SU-DHL-6 (cell line): ENCODE measurements around the gene XYLT1.

Experiments used
- CTCF ChIP-seq: fragments of 200-600 bp; sonication (generic); IDR thresholded peaks from one replicate; pipeline ENCODE4 v1.5.1; 2017; ENCODE audit warnings: antibody characterized with exemption, mild to moderate bottlenecking, low read length, moderate library complexity; ENCODE audit not compliant: insufficient read depth, poor library complexity, severe bottlenecking
- EZH2phosphoT487 ChIP-seq: fragments of 200-600 bp; sonication (generic), shearing (Covaris generic); conservative IDR thresholded peaks from 2 replicates; pipeline ENCODE4 v1.6.1; 2018; ENCODE audit warnings: mild to moderate bottlenecking, antibody characterized with exemption, low read length, moderate library complexity, mixed read lengths

- no peak for TF ChIP-seq CTCF
- TF ChIP-seq EZH2phosphoT487 = no peak
Observed at GRCh38 chr16:17320009-17320408, 150.8 kb downstream of the XYLT1 start.
